ENCODE data around the gene APRT. TPM values are rescaled to one million over a fixed set of nuclear protein-coding genes. Genes with fewer than 3 reads are reported as not detected.

The APRT gene
- total and polyA plus RNA-seq, 10 of the 15 experiments (the other 5 are each of a cell fraction or from before 2014, with no cell fraction given), result 30.6 to 495 (median 166) TPM

- in situ Hi-C loops (cut with MboI), result no loop called here
- ChIA-PET SMC1A (ENCODE audit: uncharacterized antibody, unreplicated experiment) (no interaction called here), RAD21 (ENCODE audit: unreplicated experiment) (no interaction called here), CTCF (no interaction called here), POLR2A (no interaction called here)
- DNase-seq (ENCODE audit: low read depth, low spot score) (no peak), FAIRE-seq (no peak), ATAC-seq (no peak)
- Histone ChIP-seq H4K20me1 (ENCODE audit: control insufficient read depth, insufficient read depth) (no peaks in the 10 kb centered on the region), H3K9ac (ENCODE audit: control insufficient read depth, insufficient read depth, low read length) (no peak overlapping the region), H3K4me1 (ENCODE audit: control insufficient read depth, insufficient read depth, low read length) (no peaks in the 10 kb centered on the region), H3K27me3 (replicated peaks in 1 of 2; ENCODE audit: control insufficient read depth in 2 of 2, insufficient read depth in 2 of 2, low read length in 1 of 2) (no peaks in the 10 kb centered on the region), H3K4me3 (no peak overlapping the region), H3K36me3 (ENCODE audit: control insufficient read depth in 2 of 2, insufficient read depth in 2 of 2, low read length in 1 of 2) (no peaks in the 10 kb centered on the region; a peak in 1 of 4 replicates), H3K27ac (ENCODE audit: control insufficient read depth, insufficient read depth) (no peak overlapping the region), H3K9me3 (replicated peaks; ENCODE audit: control insufficient read depth, insufficient read depth, low read length) (no peaks in the 10 kb centered on the region), H3K79me2 (ENCODE audit: control insufficient read depth, insufficient read depth, low read length) (no peaks in the 10 kb centered on the region), H2AFZ (ENCODE audit: control insufficient read depth, low read depth, low read length) (no peak overlapping the region), H3K4me2 (ENCODE audit: control insufficient read depth, insufficient read depth) (no peak overlapping the region)
- intact Hi-C loops (cut with micrococcal nuclease; ENCODE audit: unreplicated experiment), result no loop called here
- TF ChIP-seq RUNX3 (IDR thresholded peaks at IDR 0.05; ENCODE audit: low read length), result no peak
- TF ChIP-seq CBFB (IDR thresholded peaks at IDR 0.05; ENCODE audit: low read depth), result no peak
- no peak for TF ChIP-seq JUND (IDR thresholded peaks at IDR 0.05; ENCODE audit: low read depth, low read length)
- TF ChIP-seq E4F1 (IDR thresholded peaks at IDR 0.05; ENCODE audit: borderline replicate concordance, partially characterized antibody), result no peak
- TF ChIP-seq, protein P1, sequence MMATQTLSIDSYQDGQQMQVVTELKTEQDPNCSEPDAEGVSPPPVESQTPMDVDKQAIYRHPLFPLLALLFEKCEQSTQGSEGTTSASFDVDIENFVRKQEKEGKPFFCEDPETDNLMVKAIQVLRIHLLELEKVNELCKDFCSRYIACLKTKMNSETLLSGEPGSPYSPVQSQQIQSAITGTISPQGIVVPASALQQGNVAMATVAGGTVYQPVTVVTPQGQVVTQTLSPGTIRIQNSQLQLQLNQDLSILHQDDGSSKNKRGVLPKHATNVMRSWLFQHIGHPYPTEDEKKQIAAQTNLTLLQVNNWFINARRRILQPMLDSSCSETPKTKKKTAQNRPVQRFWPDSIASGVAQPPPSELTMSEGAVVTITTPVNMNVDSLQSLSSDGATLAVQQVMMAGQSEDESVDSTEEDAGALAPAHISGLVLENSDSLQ (IDR thresholded peaks at IDR 0.05), result no peak
- no peak for TF ChIP-seq MTA2 (IDR thresholded peaks at IDR 0.05; ENCODE audit: low read depth)
- no peak for TF ChIP-seq SMC3 (IDR thresholded peaks at IDR 0.05; ENCODE audit: borderline replicate concordance, low read length)
- TF ChIP-seq RAD21 (IDR thresholded peaks at IDR 0.05; ENCODE audit: insufficient read depth, low read depth, low read length), result no peak
- TF ChIP-seq SIN3A (IDR thresholded peaks at IDR 0.05; ENCODE audit: low read depth, low read length), result no peak
- no peak for TF ChIP-seq RB1 (IDR thresholded peaks at IDR 0.05; ENCODE audit: borderline replicate concordance)
- no peak for TF ChIP-seq IRF5 (IDR thresholded peaks at IDR 0.05; ENCODE audit: borderline replicate concordance)
- TF ChIP-seq LARP7 (IDR thresholded peaks at IDR 0.05), result no peak
- no peak for TF ChIP-seq ESRRA (IDR thresholded peaks at IDR 0.05; ENCODE audit: low read length)
- no peak for TF ChIP-seq NRF1 (conservative IDR thresholded peaks at IDR 0.05; ENCODE audit: low read depth, low read length)
- TF ChIP-seq SUPT20H (IDR thresholded peaks at IDR 0.05; ENCODE audit: borderline replicate concordance, control insufficient read depth, low read depth, low read length), result no peak
- TF ChIP-seq TCF12 (IDR thresholded peaks at IDR 0.05; ENCODE audit: low read depth, low read length), result no peak
- TF ChIP-seq HCFC1 (IDR thresholded peaks at IDR 0.05; ENCODE audit: low read length), result no peak
- TF ChIP-seq CREM (IDR thresholded peaks at IDR 0.05; ENCODE audit: low read depth), result no peak
- TF ChIP-seq, protein P2, sequence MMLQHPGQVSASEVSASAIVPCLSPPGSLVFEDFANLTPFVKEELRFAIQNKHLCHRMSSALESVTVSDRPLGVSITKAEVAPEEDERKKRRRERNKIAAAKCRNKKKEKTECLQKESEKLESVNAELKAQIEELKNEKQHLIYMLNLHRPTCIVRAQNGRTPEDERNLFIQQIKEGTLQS (IDR thresholded peaks at IDR 0.05; ENCODE audit: borderline replicate concordance, extremely low read depth, low read depth, low read length), result no peak
- no peak for TF ChIP-seq SP1 (IDR thresholded peaks at IDR 0.05; ENCODE audit: low read depth, low read length)
- 41% methylated on average over 37 of the region's 40 CpGs for WGBS (ENCODE audit: insufficient coverage, insufficient replicate concordance, low lambda C conversion rate, missing lambda C conversion rate)
- BruUV-seq (replicated peaks), result no TSS peak
These were observed 30.0 kb upstream of the APRT start for GRCh38 chr16:88841521-88842307.

All from GM12878 (cell line).